Measurements from ENCODE around the gene UBA1. TPM values are rescaled to one million over a fixed set of nuclear protein-coding genes. Genes with fewer than 3 reads are reported as not detected.

UBA1 gene
- total RNA-seq, 1 donor from 2014 or later = 538 TPM

GRCh38 chrX:47232197-47232802 is 38.7 kb downstream of the UBA1 start:
- Mint-ChIP-seq H3K27ac (peak overlapping the region; percentile 100), H3K27me3 (no peaks in the 10 kb centered on the region), H3K9me3 (ENCODE audit: low read depth) (no peaks in the 10 kb centered on the region), H3K4me1 (ENCODE audit: low read depth) (peaks cover 26% of the 10 kb centered on the region), H3K4me3 (ENCODE audit: low read depth) (peak overlapping the region; percentile 99), H3K36me3 (ENCODE audit: insufficient read depth) (peaks cover 10% of the 10 kb centered on the region)
- DNase-seq (ENCODE audit: low spot score, unreplicated experiment) = no peak
- TF ChIP-seq CTCF (IDR thresholded peaks at IDR 0.05; ENCODE audit: unreplicated experiment) = no peak

- TF ChIP-seq CTCF (IDR thresholded peaks at IDR 0.05; ENCODE audit: unreplicated experiment) = no peak
- peaks cover 9% of the 10 kb centered on the region for H3K36me3 Mint-ChIP-seq (ENCODE audit: insufficient read depth)
- no peaks in the 10 kb centered on the region for H3K27me3 Mint-ChIP-seq
- peak; percentile 43 for DNase-seq (ENCODE audit: low spot score, unreplicated experiment)
- H3K4me3 Mint-ChIP-seq (ENCODE audit: low read depth) = peak within 1 kb of the TSS; percentile 99
- H3K9me3 Mint-ChIP-seq (ENCODE audit: low read depth) = no peaks in the 10 kb centered on the region
- peaks cover 26% of the 10 kb centered on the region for H3K4me1 Mint-ChIP-seq (ENCODE audit: low read depth)
- peak within 1 kb of the TSS; percentile 100 for H3K27ac Mint-ChIP-seq
Measured at GRCh38 chrX:47232803-47233332, 39.2 kb downstream of the UBA1 start, which contains the start of gene USP11. USP11 (plus strand) TSS chrX:47233009; CDS start chrX:47233044, 35 bp downstream.

GRCh38 chrX:47233333-47234113 is 39.9 kb downstream of the UBA1 start:
- H3K36me3 Mint-ChIP-seq (ENCODE audit: insufficient read depth) = peaks cover 9% of the 10 kb centered on the region
- no peak for TF ChIP-seq CTCF (IDR thresholded peaks at IDR 0.05; ENCODE audit: unreplicated experiment)
- H3K27me3 Mint-ChIP-seq = no peaks in the 10 kb centered on the region
- peaks cover 26% of the 10 kb centered on the region for H3K4me1 Mint-ChIP-seq (ENCODE audit: low read depth)
- peak overlapping the region; percentile 100 for H3K27ac Mint-ChIP-seq
- H3K4me3 Mint-ChIP-seq (ENCODE audit: low read depth) = peak overlapping the region; percentile 99
- peak; percentile 97 for DNase-seq (ENCODE audit: low spot score, unreplicated experiment)
- H3K9me3 Mint-ChIP-seq (ENCODE audit: low read depth) = no peaks in the 10 kb centered on the region

GRCh38 chrX:47234583-47234982 is 41.0 kb downstream of the UBA1 start:
- TF ChIP-seq CTCF (IDR thresholded peaks at IDR 0.05; ENCODE audit: unreplicated experiment) = no peak

GRCh38 chrX:47235691-47236103 is 42.1 kb downstream of the UBA1 start:
- H3K27ac Mint-ChIP-seq = peak overlapping the region; percentile 90
- DNase-seq (ENCODE audit: low spot score, unreplicated experiment) = no peak
- peaks cover 24% of the 10 kb centered on the region for H3K4me1 Mint-ChIP-seq (ENCODE audit: low read depth)
- H3K27me3 Mint-ChIP-seq = no peaks in the 10 kb centered on the region
- peak overlapping the region; percentile 53 for H3K4me3 Mint-ChIP-seq (ENCODE audit: low read depth)
- H3K36me3 Mint-ChIP-seq (ENCODE audit: insufficient read depth) = peaks cover 11% of the 10 kb centered on the region
- no peak for TF ChIP-seq CTCF (IDR thresholded peaks at IDR 0.05; ENCODE audit: unreplicated experiment)
- H3K9me3 Mint-ChIP-seq (ENCODE audit: low read depth) = no peaks in the 10 kb centered on the region

More at GRCh38 chrX:47234583-47234982, 41.0 kb downstream of the UBA1 start:
- H3K27ac Mint-ChIP-seq = peak overlapping the region; percentile 100
- H3K4me1 Mint-ChIP-seq (ENCODE audit: low read depth) = peaks cover 29% of the 10 kb centered on the region
- H3K9me3 Mint-ChIP-seq (ENCODE audit: low read depth) = no peaks in the 10 kb centered on the region
- H3K27me3 Mint-ChIP-seq = no peaks in the 10 kb centered on the region
- H3K4me3 Mint-ChIP-seq (ENCODE audit: low read depth) = peak overlapping the region; percentile 99
- H3K36me3 Mint-ChIP-seq (ENCODE audit: insufficient read depth) = peaks cover 7% of the 10 kb centered on the region
- no peak for DNase-seq (ENCODE audit: low spot score, unreplicated experiment)
